OCI-LY7 (cell line): ENCODE data around the gene LARGE1.
"Not testable (repeated sequence)": the region's sequence is repeated elsewhere in the genome, so short reads cannot be mapped to it uniquely, and the experiment has no call there.

Experiments used
- CTCF ChIP-seq: fragments of 200-600 bp; sonication (generic); conservative IDR thresholded peaks from 2 replicates; pipeline ENCODE4 v1.5.1; 2014; ENCODE audit warnings: mild to moderate bottlenecking, antibody characterized with exemption, low read length, moderate library complexity, mixed read lengths
- EZH2phosphoT487 ChIP-seq: fragments of 200-600 bp; sonication (generic); IDR thresholded peaks from 2 replicates; pipeline ENCODE4 v1.6.1; 2018; ENCODE audit warnings: low read depth, borderline replicate concordance, mild to moderate bottlenecking, mixed run types, antibody characterized with exemption, low read length, moderate library complexity, mixed read lengths

GRCh38 chr22:33461245-33461644, 459.0 kb downstream of the LARGE1 start:
- TF ChIP-seq CTCF, EZH2phosphoT487: not testable (repeated sequence)
